Endodermal cell (in vitro differentiated cells): ENCODE measurements around the gene DMBT1. TPM values are rescaled to one million over a fixed set of nuclear protein-coding genes. Genes with fewer than 3 reads are reported as not detected.

ENCODE experiments used
- DNase-seq: peaks from one replicate; pipeline ENCODE4 v3.0.0-alpha.2; 2017
- H3K27ac ChIP-seq: 2 replicates; pipeline ENCODE4 v1.5.1; 2013; ENCODE audit warnings: mild to moderate bottlenecking, low read depth, low read length, moderate library complexity
- H3K27me3 ChIP-seq: 2 replicates; pipeline ENCODE4 v1.6.1; 2013; ENCODE audit warnings: mild to moderate bottlenecking, low read length, moderate library complexity; ENCODE audit not compliant: insufficient read depth, control insufficient read depth, poor library complexity, severe bottlenecking
- H3K36me3 ChIP-seq: 2 replicates; pipeline ENCODE4 v1.7.0; 2013; ENCODE audit warnings: mild to moderate bottlenecking, low read length, moderate library complexity; ENCODE audit not compliant: control insufficient read depth, insufficient read depth
- H3K4me1 ChIP-seq: one replicate; pipeline ENCODE4 v1.7.0; 2013; ENCODE audit warnings: low read length; ENCODE audit not compliant: control insufficient read depth, insufficient read depth
- H3K4me3 ChIP-seq: 2 replicates; pipeline ENCODE4 v1.5.1; 2013; ENCODE audit warnings: mild to moderate bottlenecking, low read length, moderate library complexity
- H3K9ac ChIP-seq: 2 replicates; pipeline ENCODE4 v1.6.1; 2013; ENCODE audit warnings: mild to moderate bottlenecking, low read length, moderate library complexity; ENCODE audit not compliant: poor library complexity, severe bottlenecking; ENCODE audit errors: extremely low read depth
- H3K9me3 ChIP-seq: 2 replicates; pipeline ENCODE4 v1.6.1; 2013; ENCODE audit warnings: mild to moderate bottlenecking, low read length, moderate library complexity; ENCODE audit not compliant: control insufficient read depth
- H3K27ac Mint-ChIP-seq: 2 replicates; pipeline ENCODE4 v1.8.0; 2020; ENCODE audit warnings: mixed read lengths
- H3K27me3 Mint-ChIP-seq: 2 replicates; pipeline ENCODE4 v1.8.0; 2021; ENCODE audit warnings: mild to moderate bottlenecking, mixed read lengths; ENCODE audit not compliant: insufficient read depth
- H3K36me3 Mint-ChIP-seq: 2 replicates; pipeline ENCODE4 v1.8.0; 2020; ENCODE audit warnings: low read depth, mixed read lengths
- H3K4me1 Mint-ChIP-seq: 2 replicates; pipeline ENCODE4 v1.8.0; 2020; ENCODE audit warnings: mixed read lengths
- H3K4me3 Mint-ChIP-seq: 2 replicates; pipeline ENCODE4 v1.8.0; 2020; ENCODE audit warnings: mild to moderate bottlenecking, moderate library complexity, mixed read lengths
- H3K9me3 Mint-ChIP-seq: 2 replicates; pipeline ENCODE4 v1.8.0; 2020; ENCODE audit warnings: mild to moderate bottlenecking, mixed read lengths
- WGBS, 2 experiments: methylation state at CpG; one replicate each; pipeline versions ENCODE4 v1.1.5 to v1.1.7; 2013; ENCODE audit warnings: missing lambda C conversion rate in 2 of 2, mixed read lengths in 1 of 2; ENCODE audit not compliant: insufficient coverage in 1 of 2, insufficient read length in 1 of 2; 5-methylcytosine and 5-hydroxymethylcytosine counted together
- total RNA-seq, 2 donors: library from RNA; stranded (reverse); fragmentation: NEBNext Ultra II Directional in 1 of 2; extraction: Animal tissue kit (Norgen Biotek cat#: 25700) in 1 of 2; gene quantifications; 2 replicates in 1 of 2; 3 replicates in 1 of 2; pipeline ENCODE4 v1.2.1, GENCODE V29; 2021
- TF ChIP-seq, protein P1 (sequence below): fragments of 200-600 bp; sonication (generic); conservative IDR thresholded peaks from 2 replicates; pipeline ENCODE4 v1.5.0; 2021; ENCODE audit warnings: antibody characterized with exemption, mild to moderate bottlenecking

Gene DMBT1
- total RNA-seq, 2 donors from 2014 or later: not detected

DNA sequence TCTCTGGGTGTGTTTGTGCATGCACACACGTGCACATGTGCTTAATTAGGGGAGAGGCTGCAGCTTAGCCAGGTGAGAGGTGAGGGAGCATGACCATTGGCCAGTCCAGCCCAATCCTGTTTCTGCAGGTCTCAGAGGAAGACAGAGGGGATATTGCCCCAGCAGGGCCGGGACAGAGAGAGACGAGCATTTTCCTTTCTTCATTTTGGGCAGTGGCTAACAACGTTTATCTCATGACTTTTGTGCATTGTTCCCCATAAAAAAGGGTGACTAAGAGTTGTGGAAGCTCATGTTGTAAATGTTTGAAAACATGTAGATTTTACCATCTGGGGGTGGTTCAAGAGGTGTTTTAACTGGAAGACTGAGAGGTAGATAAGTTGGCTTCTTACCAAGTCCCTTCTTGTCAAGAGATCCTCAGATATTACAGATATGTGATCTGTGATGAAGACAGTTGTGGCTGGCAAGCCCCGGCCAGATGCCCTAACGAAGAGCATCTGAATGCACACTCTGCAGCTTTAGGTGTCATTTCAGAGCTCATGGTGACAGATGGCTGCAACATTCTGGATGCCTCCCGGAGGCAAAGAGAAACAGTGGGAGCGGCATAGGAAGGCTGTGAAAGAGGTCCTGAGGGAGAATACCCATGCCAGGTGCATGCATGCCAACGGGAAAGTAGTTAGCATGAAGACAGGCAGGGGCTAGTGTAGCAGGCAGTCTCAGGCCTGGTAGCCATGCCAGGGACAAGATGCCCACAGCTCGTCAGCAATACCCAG is 16.7 kb upstream of the DMBT1 start:
- WGBS, 2 experiments: 89 to 92% methylated on average over 6 to 10 of the region's 10 CpGs
- Mint-ChIP-seq H3K4me1 (peaks cover 4% of the 10 kb centered on the region), H3K9me3 (no peaks in the 10 kb centered on the region), H3K27ac (no peak overlapping the region), H3K36me3 (no peaks in the 10 kb centered on the region), H3K27me3 (peaks cover 87% of the 10 kb centered on the region), H3K4me3 (no peak overlapping the region)
- H3K27me3 ChIP-seq: peaks cover 99% of the 10 kb centered on the region
- TF ChIP-seq, protein P1, sequence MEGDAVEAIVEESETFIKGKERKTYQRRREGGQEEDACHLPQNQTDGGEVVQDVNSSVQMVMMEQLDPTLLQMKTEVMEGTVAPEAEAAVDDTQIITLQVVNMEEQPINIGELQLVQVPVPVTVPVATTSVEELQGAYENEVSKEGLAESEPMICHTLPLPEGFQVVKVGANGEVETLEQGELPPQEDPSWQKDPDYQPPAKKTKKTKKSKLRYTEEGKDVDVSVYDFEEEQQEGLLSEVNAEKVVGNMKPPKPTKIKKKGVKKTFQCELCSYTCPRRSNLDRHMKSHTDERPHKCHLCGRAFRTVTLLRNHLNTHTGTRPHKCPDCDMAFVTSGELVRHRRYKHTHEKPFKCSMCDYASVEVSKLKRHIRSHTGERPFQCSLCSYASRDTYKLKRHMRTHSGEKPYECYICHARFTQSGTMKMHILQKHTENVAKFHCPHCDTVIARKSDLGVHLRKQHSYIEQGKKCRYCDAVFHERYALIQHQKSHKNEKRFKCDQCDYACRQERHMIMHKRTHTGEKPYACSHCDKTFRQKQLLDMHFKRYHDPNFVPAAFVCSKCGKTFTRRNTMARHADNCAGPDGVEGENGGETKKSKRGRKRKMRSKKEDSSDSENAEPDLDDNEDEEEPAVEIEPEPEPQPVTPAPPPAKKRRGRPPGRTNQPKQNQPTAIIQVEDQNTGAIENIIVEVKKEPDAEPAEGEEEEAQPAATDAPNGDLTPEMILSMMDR: no peak
- H3K9me3 ChIP-seq: no peaks in the 10 kb centered on the region
- H3K4me1 ChIP-seq: no peaks in the 10 kb centered on the region
- no peak overlapping the region for H3K4me3 ChIP-seq
- DNase-seq: peak; percentile 22
- no peak overlapping the region for H3K9ac ChIP-seq
- no peak overlapping the region for H3K27ac ChIP-seq
- H3K36me3 ChIP-seq: no peaks in the 10 kb centered on the region

DNA sequence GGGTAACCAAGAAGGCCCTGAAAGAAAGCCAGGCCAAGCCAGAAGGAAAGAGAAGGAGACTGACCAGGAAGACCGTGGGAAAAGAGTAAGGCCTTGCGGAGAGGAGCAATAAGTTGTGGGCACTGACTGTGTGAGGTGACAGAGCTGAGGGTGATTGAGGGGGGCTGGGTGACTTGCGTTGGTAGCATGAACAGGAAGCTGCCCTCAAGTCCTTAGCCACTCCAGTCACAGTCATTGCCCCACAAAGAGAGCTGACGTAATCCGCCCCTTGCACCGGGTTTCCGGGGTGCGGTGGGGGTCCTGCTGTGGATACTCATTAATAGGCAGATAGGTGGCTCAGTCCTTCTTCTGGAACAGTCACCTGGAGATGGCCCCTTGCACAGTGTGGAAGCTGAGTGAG is 16.1 kb upstream of the DMBT1 start:
- no peaks in the 10 kb centered on the region for H3K9me3 ChIP-seq
- H3K27me3 ChIP-seq: peaks cover 99% of the 10 kb centered on the region
- Mint-ChIP-seq H3K27me3 (peaks cover 86% of the 10 kb centered on the region), H3K27ac (no peak overlapping the region), H3K4me1 (peaks cover 4% of the 10 kb centered on the region), H3K36me3 (no peaks in the 10 kb centered on the region), H3K4me3 (no peak overlapping the region), H3K9me3 (no peaks in the 10 kb centered on the region)
- TF ChIP-seq, protein P1: no peak
- WGBS, 2 experiments: 79 to 91% methylated on average over 7 to 8 of the region's 8 CpGs
- no peak overlapping the region for H3K4me3 ChIP-seq
- H3K36me3 ChIP-seq: no peaks in the 10 kb centered on the region
- no peak overlapping the region for H3K9ac ChIP-seq
- H3K4me1 ChIP-seq: no peaks in the 10 kb centered on the region
- no peak overlapping the region for H3K27ac ChIP-seq
- peak; percentile 25 for DNase-seq

DNA sequence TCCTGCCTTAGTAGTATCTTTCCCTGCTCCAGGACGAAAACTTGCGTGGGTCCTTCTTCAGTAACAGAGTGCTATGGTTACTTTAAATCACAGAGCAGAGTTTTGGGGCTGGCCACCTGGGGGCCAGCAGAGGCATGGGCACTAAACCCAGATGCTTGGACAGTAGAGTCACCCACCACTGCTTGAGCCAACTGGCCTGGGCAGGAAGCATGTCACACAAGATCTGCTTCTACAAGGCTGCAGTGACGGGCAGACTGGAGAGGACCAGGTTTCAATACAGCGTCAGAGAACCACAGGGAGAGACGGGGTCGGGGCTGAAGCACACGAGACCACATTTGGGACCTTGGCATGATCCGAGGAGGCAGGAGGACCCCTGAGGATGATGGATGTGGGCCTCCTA is 14.3 kb upstream of the DMBT1 start:
- Histone ChIP-seq H3K27ac (no peak overlapping the region), H3K36me3 (no peaks in the 10 kb centered on the region), H3K9me3 (no peaks in the 10 kb centered on the region), H3K27me3 (peaks cover 99% of the 10 kb centered on the region), H3K9ac (no peak overlapping the region), H3K4me1 (no peaks in the 10 kb centered on the region), H3K4me3 (no peak overlapping the region)
- 92 to 98% methylated on average over 4 to 8 of the region's 8 CpGs for WGBS, 2 experiments
- Mint-ChIP-seq H3K4me1 (peaks cover 4% of the 10 kb centered on the region), H3K27ac (no peak overlapping the region), H3K36me3 (no peaks in the 10 kb centered on the region), H3K27me3 (peaks cover 86% of the 10 kb centered on the region), H3K9me3 (no peaks in the 10 kb centered on the region), H3K4me3 (no peak overlapping the region)
- peak; percentile 26 for DNase-seq
- TF ChIP-seq, protein P1: peak; percentile 35
